ENCODE results near the gene CCDC18. TPM values are rescaled to one million over a fixed set of nuclear protein-coding genes. Genes with fewer than 3 reads are reported as not detected.
"Not testable (repeated sequence)": the region's sequence is repeated elsewhere in the genome, so short reads cannot be mapped to it uniquely, and the experiment has no call there.

The CCDC18 gene
- total RNA-seq, 2 donors from 2014 or later, result 1.3 to 4.4 TPM

DNA sequence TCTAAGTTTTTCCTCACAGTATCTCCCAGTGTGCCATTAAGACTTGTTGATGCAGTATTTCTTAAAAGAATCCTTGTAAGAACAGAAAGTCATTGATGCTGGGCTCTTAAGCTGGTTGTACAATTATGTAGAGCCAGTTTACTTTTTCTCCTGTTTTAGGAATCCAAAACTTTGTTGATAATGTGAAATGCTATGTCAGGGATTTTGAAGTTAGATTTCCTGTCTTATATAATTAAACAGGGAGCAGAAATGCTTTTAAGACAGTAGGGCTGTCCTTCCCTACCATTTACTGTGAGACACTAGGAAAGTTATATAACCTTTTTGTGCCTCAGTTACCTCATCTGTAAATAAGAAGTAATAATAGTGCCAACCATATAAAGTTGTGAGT is 26.0 kb downstream of the CCDC18 start:
- H3K4me1 ChIP-seq, result no peaks in the 10 kb centered on the region
- intact Hi-C loops (cut with DNase I), result no loop called here
- no peaks in the 10 kb centered on the region for H3K27me3 ChIP-seq
- H3K36me3 ChIP-seq (replicated peaks in 1 of 2; ENCODE audit: insufficient read depth in 1 of 2, low read depth in 2 of 2), result no peaks in the 10 kb centered on the region
- H3K9me3 ChIP-seq, result no peaks in the 10 kb centered on the region
- no peak for ATAC-seq
- no peak overlapping the region for H3K27ac ChIP-seq
- H3K4me3 ChIP-seq, result no peak overlapping the region
- TF ChIP-seq POLR2A (IDR thresholded peaks at IDR 0.05), result no peak
- TF ChIP-seq, protein P1, sequence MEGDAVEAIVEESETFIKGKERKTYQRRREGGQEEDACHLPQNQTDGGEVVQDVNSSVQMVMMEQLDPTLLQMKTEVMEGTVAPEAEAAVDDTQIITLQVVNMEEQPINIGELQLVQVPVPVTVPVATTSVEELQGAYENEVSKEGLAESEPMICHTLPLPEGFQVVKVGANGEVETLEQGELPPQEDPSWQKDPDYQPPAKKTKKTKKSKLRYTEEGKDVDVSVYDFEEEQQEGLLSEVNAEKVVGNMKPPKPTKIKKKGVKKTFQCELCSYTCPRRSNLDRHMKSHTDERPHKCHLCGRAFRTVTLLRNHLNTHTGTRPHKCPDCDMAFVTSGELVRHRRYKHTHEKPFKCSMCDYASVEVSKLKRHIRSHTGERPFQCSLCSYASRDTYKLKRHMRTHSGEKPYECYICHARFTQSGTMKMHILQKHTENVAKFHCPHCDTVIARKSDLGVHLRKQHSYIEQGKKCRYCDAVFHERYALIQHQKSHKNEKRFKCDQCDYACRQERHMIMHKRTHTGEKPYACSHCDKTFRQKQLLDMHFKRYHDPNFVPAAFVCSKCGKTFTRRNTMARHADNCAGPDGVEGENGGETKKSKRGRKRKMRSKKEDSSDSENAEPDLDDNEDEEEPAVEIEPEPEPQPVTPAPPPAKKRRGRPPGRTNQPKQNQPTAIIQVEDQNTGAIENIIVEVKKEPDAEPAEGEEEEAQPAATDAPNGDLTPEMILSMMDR (IDR thresholded peaks at IDR 0.05), result no peak
- no peak for DNase-seq

DNA sequence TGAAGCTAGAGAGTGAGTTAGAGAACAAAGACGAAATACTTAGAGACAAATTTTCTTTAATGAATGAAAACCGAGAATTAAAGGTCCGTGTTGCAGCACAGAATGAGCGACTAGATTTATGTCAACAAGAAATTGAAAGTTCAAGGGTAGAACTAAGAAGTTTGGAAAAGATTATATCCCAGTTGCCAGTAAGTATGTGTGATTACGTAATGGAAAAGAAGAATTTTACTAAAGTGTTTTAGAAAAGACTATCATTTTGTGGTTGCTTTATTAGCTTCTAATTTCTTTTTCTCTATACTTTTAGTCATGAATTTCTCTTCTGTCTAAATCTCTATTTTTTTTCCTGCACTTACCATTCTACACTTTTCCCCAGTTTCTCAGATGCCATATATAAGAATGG is 26.7 kb downstream of the CCDC18 start:
- intact Hi-C loops (cut with DNase I), result no loop called here
- no peaks in the 10 kb centered on the region for H3K9me3 ChIP-seq
- H3K4me3 ChIP-seq, result no peak overlapping the region
- no peaks in the 10 kb centered on the region for H3K36me3 ChIP-seq (replicated peaks in 1 of 2; ENCODE audit: insufficient read depth in 1 of 2, low read depth in 2 of 2)
- no peaks in the 10 kb centered on the region for H3K4me1 ChIP-seq
- no peak for TF ChIP-seq POLR2A (IDR thresholded peaks at IDR 0.05)
- TF ChIP-seq, protein P1 (IDR thresholded peaks at IDR 0.05), result no peak
- no peaks in the 10 kb centered on the region for H3K27me3 ChIP-seq
- DNase-seq (no peak), ATAC-seq (no peak)
- 69 to 72% methylated on average over 5 of the region's 5 CpGs for WGBS, 2 donors
- H3K27ac ChIP-seq, result no peak overlapping the region

DNA sequence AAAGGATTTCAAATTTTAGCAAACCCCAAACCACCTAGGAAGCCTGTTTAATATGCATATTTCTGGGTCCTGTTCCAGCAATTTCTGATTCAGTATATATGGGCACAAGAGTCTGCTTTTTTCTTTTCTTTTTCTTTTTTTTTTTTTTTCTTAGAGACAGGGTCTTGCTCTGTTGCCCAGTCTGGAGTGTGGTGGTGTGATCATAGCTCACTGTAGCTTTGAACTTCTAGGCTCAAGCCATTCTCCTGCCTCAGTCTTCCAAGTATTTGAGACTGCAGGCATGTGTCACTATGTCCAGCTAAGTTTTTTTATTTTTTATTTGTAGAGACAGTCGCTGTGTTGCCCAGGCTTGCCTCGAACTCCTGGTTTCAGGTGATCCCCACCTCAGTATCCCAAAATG is 34.8 kb downstream of the CCDC18 start:
- intact Hi-C loops (cut with DNase I), result no loop called here
- Histone ChIP-seq H3K4me3 (no peak overlapping the region), H3K27me3 (no peaks in the 10 kb centered on the region), H3K27ac (no peak overlapping the region), H3K4me1 (no peaks in the 10 kb centered on the region), H3K9me3 (no peaks in the 10 kb centered on the region), H3K36me3 (replicated peaks in 1 of 2; ENCODE audit: insufficient read depth in 1 of 2, low read depth in 2 of 2) (no peaks in the 10 kb centered on the region)
- TF ChIP-seq, protein P1 (IDR thresholded peaks at IDR 0.05), result no peak
- no peak for TF ChIP-seq POLR2A (IDR thresholded peaks at IDR 0.05)
- WGBS, 2 donors, result 91 to 100% methylated on average over 2 of the region's 2 CpGs
- no peak for ATAC-seq
- no peak for DNase-seq

DNA sequence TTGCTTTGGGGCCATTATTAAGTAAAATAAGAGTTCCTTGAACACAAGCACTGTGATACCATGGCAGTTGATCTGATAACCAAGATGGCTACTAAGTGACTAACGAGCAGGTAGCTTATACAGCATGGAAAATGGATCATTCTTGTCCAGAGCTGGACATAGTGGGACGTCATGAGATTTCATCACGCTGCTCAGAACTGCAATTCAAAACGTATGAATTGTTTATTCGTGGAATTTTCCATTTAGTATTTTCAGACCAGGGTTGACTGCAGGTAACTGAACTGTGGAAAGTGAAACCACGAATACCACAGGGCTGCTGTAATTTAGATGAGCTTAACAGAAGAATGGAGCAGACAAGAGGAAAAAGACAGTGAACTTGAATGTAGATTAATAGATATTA is 38.9 kb downstream of the CCDC18 start:
- no peaks in the 10 kb centered on the region for H3K36me3 ChIP-seq (replicated peaks in 1 of 2; ENCODE audit: insufficient read depth in 1 of 2, low read depth in 2 of 2)

DNA sequence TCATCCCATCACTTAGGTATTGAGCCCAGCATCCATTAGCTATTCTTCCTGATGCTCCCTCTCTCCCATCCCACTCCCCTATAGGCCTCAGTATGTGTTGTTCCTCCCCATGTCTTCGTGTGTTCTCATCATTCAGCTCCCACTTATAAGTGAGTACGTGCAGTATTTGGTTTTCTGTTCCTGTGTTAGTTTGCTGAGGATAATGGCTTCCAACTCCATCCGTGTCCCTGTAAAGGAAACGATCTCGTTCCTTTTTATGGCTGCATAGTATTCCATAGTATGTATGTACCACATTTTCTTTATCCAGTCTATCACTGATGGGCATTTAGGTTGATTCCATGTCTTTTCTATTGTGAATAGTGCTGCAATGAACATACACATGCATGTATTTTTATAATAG is 40.2 kb downstream of the CCDC18 start:
- H3K36me3 ChIP-seq (replicated peaks in 1 of 2; ENCODE audit: insufficient read depth in 1 of 2, low read depth in 2 of 2); ATAC-seq; H3K9me3 ChIP-seq; H3K27ac ChIP-seq; intact Hi-C loops (cut with DNase I); DNase-seq; H3K4me1 ChIP-seq; H3K4me3 ChIP-seq; H3K27me3 ChIP-seq: not testable (repeated sequence)
- WGBS, 2 donors, result 98 to 99% methylated on average over 5 of the region's 5 CpGs

More for the DNA sequence above, 38.9 kb downstream of the CCDC18 start:
- intact Hi-C loops (cut with DNase I), result no loop called here
- H3K27ac ChIP-seq, result no peak overlapping the region
- H3K4me3 ChIP-seq, result no peak overlapping the region
- no peaks in the 10 kb centered on the region for H3K27me3 ChIP-seq
- ATAC-seq (no peak), DNase-seq (no peak)
- no peaks in the 10 kb centered on the region for H3K9me3 ChIP-seq
- 78 to 87% methylated on average over 6 of the region's 6 CpGs for WGBS, 2 donors
- no peak for TF ChIP-seq POLR2A (IDR thresholded peaks at IDR 0.05)
- H3K4me1 ChIP-seq, result no peaks in the 10 kb centered on the region

DNA sequence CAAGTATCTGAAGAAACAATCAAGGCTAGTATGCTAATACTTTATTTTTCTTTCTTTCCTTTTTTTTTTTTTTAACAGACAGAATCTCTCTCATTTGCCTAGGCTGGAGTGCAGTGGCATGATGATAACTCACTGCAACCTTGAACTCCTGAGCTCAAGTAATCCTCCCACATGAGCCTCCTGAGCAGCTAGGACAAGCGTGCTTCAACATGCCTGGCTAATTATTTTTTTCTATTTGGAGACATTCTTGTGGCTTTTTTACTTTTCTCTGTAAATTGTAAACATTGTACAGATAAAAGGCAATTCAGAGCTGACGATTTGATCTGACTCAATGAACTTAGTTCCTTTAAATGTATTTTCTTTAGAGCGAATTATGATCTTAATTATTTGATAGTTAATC is 41.4 kb downstream of the CCDC18 start:
- Histone ChIP-seq H3K36me3 (replicated peaks in 1 of 2; ENCODE audit: insufficient read depth in 1 of 2, low read depth in 2 of 2) (no peaks in the 10 kb centered on the region), H3K4me1 (no peaks in the 10 kb centered on the region), H3K4me3 (no peak overlapping the region), H3K27ac (no peak overlapping the region), H3K9me3 (no peaks in the 10 kb centered on the region), H3K27me3 (no peaks in the 10 kb centered on the region)
- DNase-seq (no peak), ATAC-seq (no peak)
- WGBS, 2 donors, result 91 to 93% methylated on average over 3 of the region's 3 CpGs
- TF ChIP-seq, protein P1 (IDR thresholded peaks at IDR 0.05), result no peak
- no peak for TF ChIP-seq POLR2A (IDR thresholded peaks at IDR 0.05)
- intact Hi-C loops (cut with DNase I), result no loop called here

All from body of pancreas (tissue), 4 donors.